T47D (cell line): ENCODE measurements around the gene MCFD2.

ENCODE experiments used
- DNase-seq, 2 experiments: peaks; one replicate each; pipeline versions ENCODE4 v3.0.0 to v3.0.0-alpha.2; 2011 to 2012; ENCODE audit warnings: low read depth in 1 of 2, low spot score in 1 of 2
- JUND ChIP-seq: IDR thresholded peaks from 2 replicates; pipeline ENCODE4 v1.6.1; 2012; ENCODE audit warnings: low read depth
- in situ Hi-C: cut with HindIII; loops from 2 replicates; pipeline ENCODE4 v1.10.0; 2016; ENCODE audit warnings: low sequenced_read_pairs, low pct_unique_long_range_greater_than_20kb

Gene MCFD2

DNA sequence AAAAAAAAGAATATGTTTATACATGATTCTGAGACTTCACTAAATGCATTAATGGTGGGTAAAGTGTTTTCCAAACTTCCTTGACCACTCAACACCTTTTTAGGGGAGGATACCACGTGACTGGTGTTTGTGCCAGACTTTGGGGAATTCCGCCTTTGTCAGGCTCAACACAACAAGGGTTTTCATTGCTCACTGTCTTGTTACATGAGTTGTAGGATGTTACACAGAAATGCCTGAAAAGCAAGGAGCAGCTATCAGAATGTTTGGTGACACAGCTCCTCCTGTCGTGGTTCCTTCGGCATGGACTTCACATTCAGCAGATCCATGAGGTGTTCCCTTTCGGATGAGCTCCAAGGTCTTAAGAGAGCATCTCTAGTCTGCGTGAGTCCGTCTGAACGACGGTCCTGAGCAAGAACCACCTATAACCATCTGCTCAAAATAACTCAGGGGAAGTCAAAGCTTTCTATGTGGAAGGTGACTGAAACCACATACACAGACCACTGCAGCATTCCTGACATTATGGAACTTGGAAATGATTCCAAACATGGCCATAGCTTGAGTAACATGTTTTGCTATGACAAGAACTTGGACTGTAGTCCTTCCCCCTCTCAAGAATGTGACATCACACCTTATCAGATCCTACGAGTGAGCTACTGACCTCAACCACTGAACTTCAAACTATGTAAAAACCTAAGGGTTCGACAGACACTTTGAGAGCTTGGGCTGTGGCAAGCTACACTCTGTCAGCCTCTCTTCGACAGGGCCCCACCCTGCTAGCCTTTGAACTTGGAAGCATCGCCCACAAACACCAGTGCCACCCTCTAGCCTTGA, 57.5 kb downstream of the MCFD2 start:
- DNase-seq = peak in 1 of 2 experiments; percentile 7
- in situ Hi-C loops = no loop called here

DNA sequence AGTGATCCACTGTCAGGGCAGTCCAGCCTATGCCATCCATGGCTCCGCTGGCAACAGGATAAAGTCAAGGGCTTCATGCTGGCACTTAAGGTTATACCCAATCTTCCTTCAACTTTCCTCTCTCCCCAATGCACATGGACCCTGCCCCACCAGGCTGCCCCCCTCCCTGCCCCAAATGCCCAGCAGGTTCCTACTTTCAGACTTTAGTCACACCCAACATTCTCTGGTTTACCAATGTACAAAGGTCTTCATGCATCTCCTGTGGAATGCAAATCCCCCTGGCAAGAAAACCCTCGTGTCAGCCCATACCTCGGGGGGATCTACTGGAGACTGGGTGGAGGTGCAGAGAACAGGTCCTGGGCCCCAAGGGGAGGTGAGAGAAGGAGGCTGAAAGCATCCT, 59.3 kb downstream of the MCFD2 start:
- DNase-seq = no peak
- TF ChIP-seq JUND = no peak
- in situ Hi-C loops = no loop called here

More for the DNA sequence above, 57.5 kb downstream of the MCFD2 start:
- no peak for TF ChIP-seq JUND

DNA sequence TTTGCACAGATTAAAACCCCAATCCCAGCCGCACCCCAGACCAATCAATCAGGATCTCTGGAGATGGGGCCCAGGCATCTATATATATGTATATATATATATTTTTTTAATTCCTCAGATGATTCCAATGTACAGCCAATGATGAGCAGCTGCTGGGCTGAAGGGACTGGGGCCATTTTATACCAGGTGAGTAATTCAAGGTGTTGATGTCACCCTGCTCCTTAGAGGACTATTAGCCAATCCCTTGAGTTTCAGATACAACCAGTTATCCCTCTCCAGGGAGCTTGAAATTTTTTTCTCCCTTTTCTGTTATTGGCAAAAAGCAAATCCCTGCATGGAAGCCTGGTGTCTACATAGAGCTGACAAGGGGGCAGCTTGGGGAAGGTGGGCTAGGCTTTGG, 59.8 kb downstream of the MCFD2 start:
- no peak for DNase-seq
- TF ChIP-seq JUND = no peak
- in situ Hi-C loops = no loop called here

DNA sequence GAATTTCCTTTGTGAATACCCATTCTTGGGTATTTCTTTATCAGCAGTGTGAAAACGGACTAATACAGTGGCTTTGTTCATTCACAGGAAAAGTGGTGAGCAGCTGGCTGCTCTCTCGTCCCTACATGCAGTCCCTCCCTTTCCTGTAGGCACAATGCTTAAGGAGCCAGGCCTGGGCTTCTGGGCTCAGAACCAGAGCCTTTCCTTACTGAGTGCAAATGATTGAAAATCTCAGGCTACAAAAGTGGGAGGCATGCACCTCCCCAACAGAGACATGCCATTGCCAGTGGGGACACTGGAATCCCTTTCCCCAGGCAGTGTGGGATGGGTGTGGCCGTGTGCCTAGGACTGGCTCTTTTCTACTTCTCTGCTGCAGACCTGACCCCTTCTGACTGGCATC, 61.3 kb downstream of the MCFD2 start:
- no peak for TF ChIP-seq JUND
- DNase-seq = no peak
- in situ Hi-C loops = no loop called here

DNA sequence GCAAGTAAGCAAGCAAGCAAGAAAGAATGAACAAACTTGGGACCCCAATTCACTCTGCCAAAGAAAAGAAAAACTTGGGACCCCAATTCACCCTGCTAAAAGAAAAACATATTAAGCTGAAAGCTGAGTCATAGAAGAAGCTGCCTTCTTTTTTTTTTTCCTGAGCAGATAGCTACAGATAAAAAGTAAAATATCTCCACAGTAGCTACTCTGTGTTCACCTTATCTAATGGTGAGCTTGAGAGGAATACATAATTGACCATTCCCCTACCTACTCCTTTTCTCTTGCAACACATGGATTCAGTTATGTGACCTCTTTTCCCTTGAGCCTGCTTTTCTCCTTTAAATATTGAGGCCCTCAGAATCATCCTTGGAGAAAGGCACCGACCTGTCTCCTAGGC, 63.0 kb downstream of the MCFD2 start:
- no peak for TF ChIP-seq JUND
- in situ Hi-C loops = no loop called here

DNA sequence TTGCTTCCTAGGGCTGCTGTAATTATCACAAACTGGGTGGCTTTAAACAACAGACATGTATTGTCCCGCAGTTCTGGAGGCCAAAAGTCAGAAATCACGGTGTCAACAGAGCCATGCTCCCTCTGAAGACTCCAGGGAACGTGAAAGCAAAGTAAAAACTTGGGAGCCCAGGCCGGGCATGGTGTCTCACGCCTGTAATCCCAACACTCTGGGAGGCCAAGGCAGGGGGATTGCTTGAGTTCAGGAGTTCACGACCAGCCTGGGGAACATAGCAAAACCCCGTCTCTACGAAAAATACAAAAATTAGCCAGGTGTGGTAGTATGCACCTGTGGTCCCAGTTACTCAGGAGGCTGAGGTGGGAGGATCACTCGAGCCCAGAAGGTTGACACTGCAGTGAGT, 63.5 kb downstream of the MCFD2 start:
- TF ChIP-seq JUND = no peak
- DNase-seq = no peak
- in situ Hi-C loops = no loop called here

More for the DNA sequence above, 63.0 kb downstream of the MCFD2 start:
- DNase-seq = no peak
